ENCODE results near the gene SH3PXD2A.

SH3PXD2A gene

GRCh38 chr10:103697787-103698186 lies 157.6 kb downstream of the SH3PXD2A start:
- Histone ChIP-seq H3K27ac (ENCODE audit: low read depth, low read length) (no peak overlapping the region), H3K4me2 (ENCODE audit: low read length) (no peak overlapping the region), H2BK12ac (ENCODE audit: low read length) (no peak overlapping the region), H4K8ac (ENCODE audit: low read depth, low read length) (no peak overlapping the region), H3K36me3 (ENCODE audit: control insufficient read depth in 1 of 2, insufficient read depth in 2 of 2, low read length in 2 of 2) (no peaks in the 10 kb centered on the region), H2AFZ (ENCODE audit: insufficient read depth, low read length, poor library complexity) (no peak overlapping the region), H3K9ac (ENCODE audit: low read length) (no peak overlapping the region), H3K14ac (ENCODE audit: low read length) (no peak overlapping the region), H3K79me1 (ENCODE audit: low read length) (no peaks in the 10 kb centered on the region), H4K12ac (ENCODE audit: low read depth, low read length) (no peak overlapping the region), H3K18ac (ENCODE audit: low read length) (no peak overlapping the region), H4K91ac (ENCODE audit: low read depth, low read length) (no peak overlapping the region), H3K4me3 (ENCODE audit: low read depth, low read length) (no peak overlapping the region), H2AK5ac (ENCODE audit: low read length) (no peak overlapping the region), H3K4me1 (ENCODE audit: control insufficient read depth in 1 of 2, insufficient read depth in 2 of 2, low read length in 2 of 2) (peaks cover 7 to 13% of the 10 kb centered on the region in 2 experiments), H3K79me2 (ENCODE audit: control insufficient read depth, insufficient read depth, low read length, poor library complexity) (no peaks in the 10 kb centered on the region), H3K23ac (ENCODE audit: low read length) (no peak overlapping the region), H3K4ac (ENCODE audit: low read depth, low read length) (no peak overlapping the region), H3K9me3 (ENCODE audit: insufficient read depth, low read depth, low read length) (peaks cover 5% of the 10 kb centered on the region), H3K27me3 (ENCODE audit: insufficient read depth, low read length) (peaks cover 9% of the 10 kb centered on the region), H2BK120ac (ENCODE audit: insufficient read depth, low read length, poor library complexity) (no peak overlapping the region), H2BK5ac (ENCODE audit: low read depth, low read length, poor library complexity) (no peak overlapping the region)
- WGBS (ENCODE audit: extremely low coverage, insufficient coverage, insufficient read length) = no CpG with 5 or more reads among the region's 4 CpGs
- DNase-seq = no peak

- H4K12ac ChIP-seq (ENCODE audit: low read depth, low read length) = no peak overlapping the region
- no peak overlapping the region for H3K18ac ChIP-seq (ENCODE audit: low read length)
- DNase-seq = peak; percentile 85 to 87
- no peaks in the 10 kb centered on the region for H3K79me2 ChIP-seq (ENCODE audit: control insufficient read depth, insufficient read depth, low read length, poor library complexity)
- H3K14ac ChIP-seq (ENCODE audit: low read length) = no peak overlapping the region
- no peaks in the 10 kb centered on the region for H3K79me1 ChIP-seq (ENCODE audit: low read length)
- H3K9ac ChIP-seq (ENCODE audit: low read length) = no peak overlapping the region
- no CpG with 5 or more reads among the region's 10 CpGs for WGBS (ENCODE audit: extremely low coverage, insufficient coverage, insufficient read length)
- peaks cover 8% of the 10 kb centered on the region for H3K9me3 ChIP-seq (ENCODE audit: insufficient read depth, low read depth, low read length)
- no peaks in the 10 kb centered on the region for H3K36me3 ChIP-seq (ENCODE audit: control insufficient read depth in 1 of 2, insufficient read depth in 2 of 2, low read length in 2 of 2)
- H3K23ac ChIP-seq (ENCODE audit: low read length) = no peak overlapping the region
- no peak overlapping the region for H3K4me2 ChIP-seq (ENCODE audit: low read length)
- H3K4me1 ChIP-seq (ENCODE audit: control insufficient read depth in 1 of 2, insufficient read depth in 2 of 2, low read length in 2 of 2) = peaks cover 7 to 19% of the 10 kb centered on the region in 2 experiments
- no peak overlapping the region for H3K4ac ChIP-seq (ENCODE audit: low read depth, low read length)
- no peak overlapping the region for H2BK120ac ChIP-seq (ENCODE audit: insufficient read depth, low read length, poor library complexity)
- peaks cover 13% of the 10 kb centered on the region for H3K27me3 ChIP-seq (ENCODE audit: insufficient read depth, low read length)
- H2BK12ac ChIP-seq (ENCODE audit: low read length) = no peak overlapping the region
- no peak overlapping the region for H4K8ac ChIP-seq (ENCODE audit: low read depth, low read length)
- no peak overlapping the region for H2AK5ac ChIP-seq (ENCODE audit: low read length)
- no peak overlapping the region for H3K27ac ChIP-seq (ENCODE audit: low read depth, low read length)
- H2BK5ac ChIP-seq (ENCODE audit: low read depth, low read length, poor library complexity) = no peak overlapping the region
- H4K91ac ChIP-seq (ENCODE audit: low read depth, low read length) = no peak overlapping the region
- H2AFZ ChIP-seq (ENCODE audit: insufficient read depth, low read length, poor library complexity) = no peak overlapping the region
- H3K4me3 ChIP-seq (ENCODE audit: low read depth, low read length) = no peak overlapping the region
These were observed 158.8 kb downstream of the SH3PXD2A start for GRCh38 chr10:103696411-103697145.

- no peak overlapping the region for H3K14ac ChIP-seq (ENCODE audit: low read length)
- H3K9ac ChIP-seq (ENCODE audit: low read length) = no peak overlapping the region
- H3K23ac ChIP-seq (ENCODE audit: low read length) = no peak overlapping the region
- no peaks in the 10 kb centered on the region for H3K36me3 ChIP-seq (ENCODE audit: control insufficient read depth in 1 of 2, insufficient read depth in 2 of 2, low read length in 2 of 2)
- H3K18ac ChIP-seq (ENCODE audit: low read length) = no peak overlapping the region
- WGBS (ENCODE audit: extremely low coverage, insufficient coverage, insufficient read length) = no CpG with 5 or more reads among the region's 5 CpGs
- H2BK120ac ChIP-seq (ENCODE audit: insufficient read depth, low read length, poor library complexity) = no peak overlapping the region
- no peak overlapping the region for H2BK5ac ChIP-seq (ENCODE audit: low read depth, low read length, poor library complexity)
- H3K27me3 ChIP-seq (ENCODE audit: insufficient read depth, low read length) = peaks cover 13% of the 10 kb centered on the region
- H4K91ac ChIP-seq (ENCODE audit: low read depth, low read length) = peak overlapping the region; percentile 29
- H2AK5ac ChIP-seq (ENCODE audit: low read length) = no peak overlapping the region
- H4K8ac ChIP-seq (ENCODE audit: low read depth, low read length) = no peak overlapping the region
- H3K27ac ChIP-seq (ENCODE audit: low read depth, low read length) = no peak overlapping the region
- no peak overlapping the region for H2BK12ac ChIP-seq (ENCODE audit: low read length)
- H4K12ac ChIP-seq (ENCODE audit: low read depth, low read length) = no peak overlapping the region
- H3K4me1 ChIP-seq (ENCODE audit: control insufficient read depth in 1 of 2, insufficient read depth in 2 of 2, low read length in 2 of 2) = peaks cover 7 to 19% of the 10 kb centered on the region in 2 experiments
- peaks cover 8% of the 10 kb centered on the region for H3K9me3 ChIP-seq (ENCODE audit: insufficient read depth, low read depth, low read length)
- no peak overlapping the region for H3K4ac ChIP-seq (ENCODE audit: low read depth, low read length)
- H3K79me1 ChIP-seq (ENCODE audit: low read length) = no peaks in the 10 kb centered on the region
- H2AFZ ChIP-seq (ENCODE audit: insufficient read depth, low read length, poor library complexity) = no peak overlapping the region
- DNase-seq = no peak
- no peak overlapping the region for H3K4me3 ChIP-seq (ENCODE audit: low read depth, low read length)
- H3K79me2 ChIP-seq (ENCODE audit: control insufficient read depth, insufficient read depth, low read length, poor library complexity) = no peaks in the 10 kb centered on the region
- H3K4me2 ChIP-seq (ENCODE audit: low read length) = no peak overlapping the region
These were observed 159.3 kb downstream of the SH3PXD2A start for GRCh38 chr10:103696094-103696410.

- H3K79me1 ChIP-seq (ENCODE audit: low read length) = no peaks in the 10 kb centered on the region
- H3K4me3 ChIP-seq (ENCODE audit: low read depth, low read length) = no peak overlapping the region
- no peak overlapping the region for H3K9ac ChIP-seq (ENCODE audit: low read length)
- no peak overlapping the region for H3K27ac ChIP-seq (ENCODE audit: low read depth, low read length)
- peak overlapping the region; percentile 29 for H4K91ac ChIP-seq (ENCODE audit: low read depth, low read length)
- no peak overlapping the region for H4K12ac ChIP-seq (ENCODE audit: low read depth, low read length)
- H3K14ac ChIP-seq (ENCODE audit: low read length) = no peak overlapping the region
- H3K36me3 ChIP-seq (ENCODE audit: control insufficient read depth in 1 of 2, insufficient read depth in 2 of 2, low read length in 2 of 2) = no peaks in the 10 kb centered on the region
- no peak for DNase-seq
- H3K9me3 ChIP-seq (ENCODE audit: insufficient read depth, low read depth, low read length) = peaks cover 8% of the 10 kb centered on the region
- no peaks in the 10 kb centered on the region for H3K79me2 ChIP-seq (ENCODE audit: control insufficient read depth, insufficient read depth, low read length, poor library complexity)
- peaks cover 13% of the 10 kb centered on the region for H3K27me3 ChIP-seq (ENCODE audit: insufficient read depth, low read length)
- no peak overlapping the region for H2AK5ac ChIP-seq (ENCODE audit: low read length)
- H3K18ac ChIP-seq (ENCODE audit: low read length) = no peak overlapping the region
- no peak overlapping the region for H2AFZ ChIP-seq (ENCODE audit: insufficient read depth, low read length, poor library complexity)
- peaks cover 7 to 19% of the 10 kb centered on the region in 2 experiments for H3K4me1 ChIP-seq (ENCODE audit: control insufficient read depth in 1 of 2, insufficient read depth in 2 of 2, low read length in 2 of 2)
- H2BK120ac ChIP-seq (ENCODE audit: insufficient read depth, low read length, poor library complexity) = no peak overlapping the region
- no peak overlapping the region for H2BK5ac ChIP-seq (ENCODE audit: low read depth, low read length, poor library complexity)
- H3K23ac ChIP-seq (ENCODE audit: low read length) = no peak overlapping the region
- H3K4me2 ChIP-seq (ENCODE audit: low read length) = no peak overlapping the region
- no CpG with 5 or more reads among the region's 4 CpGs for WGBS (ENCODE audit: extremely low coverage, insufficient coverage, insufficient read length)
- H4K8ac ChIP-seq (ENCODE audit: low read depth, low read length) = no peak overlapping the region
- no peak overlapping the region for H2BK12ac ChIP-seq (ENCODE audit: low read length)
- no peak overlapping the region for H3K4ac ChIP-seq (ENCODE audit: low read depth, low read length)
These were observed 159.8 kb downstream of the SH3PXD2A start for GRCh38 chr10:103695584-103696005.

Measured in trophoblast cell (in vitro differentiated cells and primary cell).